Measurements from ENCODE around the gene EPHB6. TPM values are rescaled to one million over a fixed set of nuclear protein-coding genes. Genes with fewer than 3 reads are reported as not detected.

Gene EPHB6
- total RNA-seq, 6 donors from 2014 or later, result 5.7 to 34.6 (median 10.0) TPM

- H3K36me3 ChIP-seq, result peaks cover 0 to 6% (median 0%) of the 10 kb centered on the region in 4 donors
- no peak for DNase-seq
- TF ChIP-seq CTCF (IDR thresholded peaks at IDR 0.05), result no peak
- no peak for TF ChIP-seq EP300 (IDR thresholded peaks at IDR 0.05)
- TF ChIP-seq POLR2AphosphoS5 (IDR thresholded peaks at IDR 0.05), result no peak
- no peak for TF ChIP-seq POLR2A (IDR thresholded peaks at IDR 0.05)
- no peaks in the 10 kb centered on the region for H3K4me1 ChIP-seq
- no peak overlapping the region for H3K4me3 ChIP-seq
- H3K9me3 ChIP-seq, result no peaks in the 10 kb centered on the region
- no peaks in the 10 kb centered on the region for H3K27me3 ChIP-seq
- WGBS, 2 donors, result 71 to 77% methylated on average over 4 of the region's 4 CpGs
- ATAC-seq (ENCODE audit: low FRiP score in 2 of 2), result no peak
- no peak overlapping the region for H3K27ac ChIP-seq
Measured at GRCh38 chr7:142867097-142867378, 12.2 kb downstream of the EPHB6 start.

GRCh38 chr7:142867398-142868187, 12.7 kb downstream of the EPHB6 start:
- 76 to 81% methylated on average over 9 to 18 of the region's 18 CpGs for WGBS, 2 donors
- H3K4me1 ChIP-seq, result no peaks in the 10 kb centered on the region
- DNase-seq, result peak in 1 of 2 donors; percentile 49

GRCh38 chr7:142868188-142868985, 13.5 kb downstream of the EPHB6 start:
- TF ChIP-seq POLR2AphosphoS5 (IDR thresholded peaks at IDR 0.05) (no peak), EP300 (IDR thresholded peaks at IDR 0.05) (no peak), CTCF (IDR thresholded peaks at IDR 0.05) (no peak), POLR2A (IDR thresholded peaks at IDR 0.05) (no peak)
- H3K27ac ChIP-seq, result no peak overlapping the region
- no peaks in the 10 kb centered on the region for H3K9me3 ChIP-seq
- WGBS, 2 donors, result 75 to 86% methylated on average over 23 to 30 of the region's 31 CpGs
- no peaks in the 10 kb centered on the region for H3K4me1 ChIP-seq
- ATAC-seq (ENCODE audit: low FRiP score in 2 of 2) (no peak), DNase-seq (peak in 1 of 2 donors; percentile 83)
- H3K4me3 ChIP-seq, result no peak overlapping the region
- peaks cover 0 to 6% (median 0%) of the 10 kb centered on the region in 4 donors for H3K36me3 ChIP-seq
- H3K27me3 ChIP-seq, result no peaks in the 10 kb centered on the region

More at GRCh38 chr7:142867398-142868187, 12.7 kb downstream of the EPHB6 start:
- ATAC-seq (ENCODE audit: low FRiP score in 2 of 2), result no peak
- Histone ChIP-seq H3K27ac (no peak overlapping the region), H3K36me3 (peaks cover 0 to 6% (median 0%) of the 10 kb centered on the region in 4 donors), H3K27me3 (no peaks in the 10 kb centered on the region), H3K4me3 (no peak overlapping the region), H3K9me3 (no peaks in the 10 kb centered on the region)
- TF ChIP-seq POLR2A (IDR thresholded peaks at IDR 0.05) (no peak), EP300 (IDR thresholded peaks at IDR 0.05) (no peak), CTCF (IDR thresholded peaks at IDR 0.05) (no peak), POLR2AphosphoS5 (IDR thresholded peaks at IDR 0.05) (no peak)

- H3K27ac ChIP-seq, result no peak overlapping the region
- no peaks in the 10 kb centered on the region for H3K4me1 ChIP-seq
- H3K27me3 ChIP-seq, result no peaks in the 10 kb centered on the region
- no peaks in the 10 kb centered on the region for H3K9me3 ChIP-seq
- WGBS, 2 donors, result 94 to 97% methylated on average over 11 of the region's 11 CpGs
- peak in 1 of 2 donors; percentile 48 for DNase-seq
- no peak for ATAC-seq (ENCODE audit: low FRiP score in 2 of 2)
- TF ChIP-seq POLR2AphosphoS5 (IDR thresholded peaks at IDR 0.05), result no peak
- no peak for TF ChIP-seq CTCF (IDR thresholded peaks at IDR 0.05)
- no peak for TF ChIP-seq EP300 (IDR thresholded peaks at IDR 0.05)
- TF ChIP-seq POLR2A (IDR thresholded peaks at IDR 0.05), result no peak
- H3K36me3 ChIP-seq, result no peaks in the 10 kb centered on the region
- no peak overlapping the region for H3K4me3 ChIP-seq
Measured at GRCh38 chr7:142868986-142869415, 14.1 kb downstream of the EPHB6 start.

Data from upper lobe of left lung (tissue), 6 donors.